OCI-LY3 (cell line): ENCODE measurements around the gene CAMKK1.

Experiments
- EZH2phosphoT487 ChIP-seq: fragments of 200-600 bp; shearing (Covaris generic); IDR thresholded peaks from 2 replicates; pipeline ENCODE4 v1.6.1; 2018; ENCODE audit warnings: antibody characterized with exemption, mixed run types, low read depth
- TF ChIP-seq, protein P1 (sequence below): fragments of 200-600, 300-600 bp; sonication (generic); IDR thresholded peaks from 2 replicates; pipeline ENCODE4 v1.5.1; 2014; ENCODE audit warnings: antibody characterized with exemption, low read length, low read depth

- TF ChIP-seq, protein P1, sequence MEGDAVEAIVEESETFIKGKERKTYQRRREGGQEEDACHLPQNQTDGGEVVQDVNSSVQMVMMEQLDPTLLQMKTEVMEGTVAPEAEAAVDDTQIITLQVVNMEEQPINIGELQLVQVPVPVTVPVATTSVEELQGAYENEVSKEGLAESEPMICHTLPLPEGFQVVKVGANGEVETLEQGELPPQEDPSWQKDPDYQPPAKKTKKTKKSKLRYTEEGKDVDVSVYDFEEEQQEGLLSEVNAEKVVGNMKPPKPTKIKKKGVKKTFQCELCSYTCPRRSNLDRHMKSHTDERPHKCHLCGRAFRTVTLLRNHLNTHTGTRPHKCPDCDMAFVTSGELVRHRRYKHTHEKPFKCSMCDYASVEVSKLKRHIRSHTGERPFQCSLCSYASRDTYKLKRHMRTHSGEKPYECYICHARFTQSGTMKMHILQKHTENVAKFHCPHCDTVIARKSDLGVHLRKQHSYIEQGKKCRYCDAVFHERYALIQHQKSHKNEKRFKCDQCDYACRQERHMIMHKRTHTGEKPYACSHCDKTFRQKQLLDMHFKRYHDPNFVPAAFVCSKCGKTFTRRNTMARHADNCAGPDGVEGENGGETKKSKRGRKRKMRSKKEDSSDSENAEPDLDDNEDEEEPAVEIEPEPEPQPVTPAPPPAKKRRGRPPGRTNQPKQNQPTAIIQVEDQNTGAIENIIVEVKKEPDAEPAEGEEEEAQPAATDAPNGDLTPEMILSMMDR: no peak
- TF ChIP-seq EZH2phosphoT487: no peak
Observed at GRCh38 chr17:3828852-3829232, 64.0 kb downstream of the CAMKK1 start.
